NCI-H2171 (cell line): ENCODE data around the gene IDI2.
"Not testable (repeated sequence)": the region's sequence is repeated elsewhere in the genome, so short reads cannot be mapped to it uniquely, and the experiment has no call there.

ENCODE experiments used
- DNase-seq: peaks from one replicate; lab custom pipeline; 2025; lab: John Stamatoyannopoulos, UW

IDI2 gene

DNA sequence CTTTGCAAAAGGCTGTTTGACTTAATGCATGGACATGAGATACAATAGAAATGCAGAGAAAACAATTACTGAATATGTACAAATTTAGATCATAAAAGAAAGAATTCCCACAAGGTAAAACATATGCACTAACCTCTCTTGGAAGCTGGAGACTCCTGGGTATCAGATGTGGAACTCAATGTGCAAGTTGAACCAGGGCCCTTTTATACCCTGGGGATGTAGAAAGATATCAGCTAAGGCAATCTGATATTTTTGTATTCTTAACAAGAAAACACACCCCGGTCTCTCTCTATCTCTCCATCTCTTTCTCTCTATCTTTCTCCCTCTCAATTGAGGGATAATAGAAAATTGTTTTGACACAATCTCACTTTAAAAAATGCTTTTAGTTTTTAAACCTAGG, at the start of gene IDI2:
Gene IDI2, minus strand, starts transcription at position 177 of the 400 bp plus-strand sequence. CDS start 1,136 bp downstream, outside the sequence.
- DNase-seq: no peak

- DNase-seq: no peak
Observed at GRCh38 chr10:1074748-1075308, 49.2 kb upstream of the IDI2 start.

- no peak for DNase-seq
Observed at GRCh38 chr10:1074052-1074747, 48.5 kb upstream of the IDI2 start.

DNA sequence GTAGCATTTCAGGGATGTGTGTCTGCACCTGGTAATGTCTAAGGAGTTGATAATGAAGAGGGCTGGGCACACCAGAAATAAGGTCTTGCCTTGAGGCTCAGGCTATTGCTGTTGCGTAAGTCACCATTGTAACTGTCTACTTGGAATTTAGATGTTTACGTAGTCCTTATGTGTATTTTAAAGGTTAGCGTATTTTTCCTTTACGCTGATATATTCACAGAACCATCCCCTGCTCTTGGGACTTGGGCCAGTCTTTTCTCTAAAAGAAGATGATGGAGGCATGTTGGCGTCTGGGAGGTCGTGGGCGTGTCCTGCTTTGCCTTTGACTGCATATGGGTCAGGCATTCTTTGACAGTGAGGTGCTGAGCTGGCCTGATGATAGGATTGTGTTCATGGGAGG, 45.3 kb upstream of the IDI2 start:
- DNase-seq: no peak

GRCh38 chr10:1068380-1069361, 43.0 kb upstream of the IDI2 start:
- no peak for DNase-seq

- DNase-seq: not testable (repeated sequence)
Observed at GRCh38 chr10:1066734-1067133, 41.1 kb upstream of the IDI2 start.

DNA sequence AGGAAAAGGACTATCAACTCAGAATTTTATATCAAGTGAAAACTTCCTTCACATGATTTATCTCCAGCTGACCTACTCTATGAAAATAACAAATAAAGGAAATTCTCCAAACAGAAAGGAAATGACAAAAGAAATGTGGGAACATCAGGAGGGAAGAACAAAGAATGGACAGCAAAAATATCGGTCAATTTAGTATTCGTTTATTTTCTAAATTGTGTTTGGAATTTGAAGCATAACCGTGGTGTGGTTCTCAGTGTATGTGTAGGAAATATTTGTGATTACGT, 39.2 kb upstream of the IDI2 start:
- DNase-seq: no peak

- no peak for DNase-seq
Observed at GRCh38 chr10:1063232-1063865, 37.7 kb upstream of the IDI2 start.

- no peak for DNase-seq
Observed at GRCh38 chr10:1061930-1062774, 36.5 kb upstream of the IDI2 start.

GRCh38 chr10:1059902-1060301, 34.2 kb upstream of the IDI2 start:
- no peak for DNase-seq

- DNase-seq: no peak
Observed at GRCh38 chr10:1058017-1058416, 32.4 kb upstream of the IDI2 start.

GRCh38 chr10:1057106-1057657, 31.5 kb upstream of the IDI2 start:
- DNase-seq: no peak

DNA sequence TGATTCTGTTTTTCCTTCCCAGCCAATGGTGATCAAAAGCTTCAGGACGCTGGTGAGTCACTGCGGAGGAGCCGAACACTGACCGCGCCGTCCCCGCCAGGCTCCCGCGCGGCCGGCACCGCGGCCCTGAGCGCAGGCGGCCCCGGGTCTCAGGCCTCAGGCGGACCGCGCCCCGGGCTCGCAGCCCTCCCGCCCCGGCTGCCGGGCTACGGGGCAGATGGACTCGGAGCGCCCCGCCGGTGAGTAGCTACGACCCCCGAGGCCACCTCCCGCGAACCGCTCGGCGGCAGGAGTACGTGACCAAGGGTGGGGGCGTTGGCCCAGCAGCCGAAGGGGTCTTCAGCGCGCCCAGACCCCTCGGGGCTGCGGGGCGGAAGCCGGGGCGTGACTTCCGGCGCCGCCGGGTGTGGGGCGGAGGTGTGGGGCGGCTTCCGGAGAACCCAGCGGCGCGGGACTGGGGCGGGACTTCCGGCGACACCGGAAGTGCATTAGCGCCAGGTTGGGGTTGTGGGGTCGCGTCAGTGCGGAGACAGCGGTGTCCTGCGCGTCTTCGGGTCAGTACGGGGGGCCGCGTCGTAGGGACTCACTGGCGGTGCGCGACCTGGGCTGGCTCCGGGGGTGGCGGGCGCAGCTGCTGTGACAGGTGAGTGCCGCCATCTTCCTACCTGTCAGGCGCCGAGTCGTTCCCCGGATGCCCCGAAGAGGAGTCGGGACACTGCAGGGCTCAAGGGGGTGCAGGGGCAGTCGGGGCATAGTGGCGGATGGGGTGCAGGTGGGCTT, 30.9 kb upstream of the IDI2 start, which contains the start of gene WDR37:
Gene WDR37, plus strand, starts transcription at position 60 of the 780 bp plus-strand sequence. CDS start 15,771 bp downstream, outside the sequence.
- peak; percentile 54 for DNase-seq

- no peak for DNase-seq
Observed at GRCh38 chr10:1054684-1055083, 29.0 kb upstream of the IDI2 start.

GRCh38 chr10:1050554-1050953, 24.9 kb upstream of the IDI2 start:
- no peak for DNase-seq

DNA sequence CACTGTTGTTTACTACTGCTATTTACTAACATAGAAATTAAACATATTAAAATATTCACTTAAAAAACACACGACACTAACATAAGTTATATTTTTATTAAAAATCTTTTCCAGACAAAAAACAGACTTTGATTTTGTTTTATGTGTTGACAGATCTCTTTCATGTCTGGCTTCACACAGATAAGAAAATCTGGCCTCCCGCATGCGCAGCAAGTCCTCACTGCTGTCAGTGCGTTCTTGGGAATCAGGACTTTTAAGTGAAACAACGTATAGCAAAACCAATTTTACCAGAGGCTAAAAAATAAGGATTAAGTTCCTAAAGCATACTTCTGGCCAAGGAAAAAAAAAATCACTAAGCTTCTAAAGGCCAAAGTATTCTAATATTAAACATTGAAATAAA, 24.5 kb upstream of the IDI2 start:
- no peak for DNase-seq

GRCh38 chr10:1049425-1049958, 23.8 kb upstream of the IDI2 start:
- no peak for DNase-seq

DNA sequence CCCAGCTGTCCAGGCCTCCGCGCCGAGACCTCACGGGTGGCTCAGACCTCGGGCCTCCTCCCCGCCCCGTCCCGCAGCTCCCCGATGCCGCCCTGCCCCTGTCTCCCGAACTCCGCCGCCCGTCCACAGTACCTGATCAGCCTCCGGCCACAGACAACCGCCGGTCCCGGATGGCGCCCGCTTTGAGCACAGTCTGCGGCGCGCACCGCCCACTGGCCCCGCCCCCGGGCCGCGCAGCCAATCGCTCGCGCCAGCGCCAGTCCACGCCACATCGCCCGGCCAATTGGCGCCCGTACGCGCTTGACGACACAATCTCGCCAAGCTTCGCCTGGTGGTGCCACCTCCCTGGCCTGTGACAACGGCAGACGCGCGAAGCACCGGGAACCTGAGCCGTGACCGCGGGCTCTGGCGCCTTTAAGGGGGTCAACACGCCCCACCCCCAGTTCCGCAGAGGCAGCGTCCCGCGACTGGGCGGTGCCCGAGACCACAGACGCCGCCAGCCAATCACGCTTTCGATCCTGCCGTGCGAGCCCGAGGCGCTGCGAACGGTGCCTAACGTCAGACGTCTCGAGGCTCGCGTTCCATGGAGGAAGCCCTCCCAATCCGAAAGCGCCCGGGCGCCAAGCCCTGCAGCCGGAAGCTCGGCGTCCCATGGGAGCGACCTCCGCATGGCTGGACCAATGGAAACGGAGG, 23.2 kb upstream of the IDI2 start, which contains the start of gene IDI1:
Gene IDI1, minus strand, starts transcription at position 388 of the 693 bp plus-strand sequence. Its CDS starts 116 bp downstream, at position 272.
- DNase-seq: peak; percentile 95

DNA sequence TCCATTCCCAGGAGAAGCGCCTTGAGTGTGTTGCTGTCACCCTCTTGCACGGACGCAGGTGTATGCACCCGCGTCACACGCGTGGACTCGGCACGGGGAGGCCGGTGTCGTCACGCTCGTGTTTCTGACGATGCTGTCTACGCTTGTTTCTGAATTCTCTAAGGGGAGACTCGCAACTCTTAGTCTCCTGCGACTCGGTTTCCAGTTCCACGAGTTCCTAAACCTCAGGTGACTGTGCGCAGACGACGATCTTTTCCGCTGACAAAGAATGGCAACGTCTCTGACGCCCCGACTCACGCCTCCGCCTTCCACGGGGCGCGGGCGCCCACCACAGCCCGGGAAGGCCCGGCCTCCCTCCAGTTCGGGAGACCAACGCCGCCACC, 22.7 kb upstream of the IDI2 start:
- DNase-seq: no peak
